Mucosa of stomach (tissue), 1 donor: ENCODE results near the gene RUSF1.
"Not testable (repeated sequence)": the region's sequence is repeated elsewhere in the genome, so short reads cannot be mapped to it uniquely, and the experiment has no call there.

Source experiments
- H3K27me3 ChIP-seq: one replicate; pipeline ENCODE4 v1.7.0; 2013; ENCODE audit warnings: mild to moderate bottlenecking, low read length; ENCODE audit not compliant: control insufficient read depth, insufficient read depth
- H3K36me3 ChIP-seq: one replicate; pipeline ENCODE4 v1.7.0; 2013; ENCODE audit warnings: low read length; ENCODE audit not compliant: control insufficient read depth, insufficient read depth
- H3K4me1 ChIP-seq: one replicate; pipeline ENCODE4 v1.7.0; 2013; ENCODE audit warnings: mild to moderate bottlenecking, low read length; ENCODE audit not compliant: control insufficient read depth, insufficient read depth
- H3K4me3 ChIP-seq: one replicate; pipeline ENCODE4 v1.7.0; 2013; ENCODE audit warnings: low read length
- H3K9ac ChIP-seq: one replicate; pipeline ENCODE4 v1.7.0; 2013; ENCODE audit warnings: mild to moderate bottlenecking, low read length, moderate library complexity
- H3K9me3 ChIP-seq: one replicate; pipeline ENCODE4 v1.7.0; 2013; ENCODE audit warnings: mild to moderate bottlenecking, low read length, moderate library complexity; ENCODE audit not compliant: control insufficient read depth
- donor health status: Pancreatic carcinoma.

The RUSF1 gene

DNA sequence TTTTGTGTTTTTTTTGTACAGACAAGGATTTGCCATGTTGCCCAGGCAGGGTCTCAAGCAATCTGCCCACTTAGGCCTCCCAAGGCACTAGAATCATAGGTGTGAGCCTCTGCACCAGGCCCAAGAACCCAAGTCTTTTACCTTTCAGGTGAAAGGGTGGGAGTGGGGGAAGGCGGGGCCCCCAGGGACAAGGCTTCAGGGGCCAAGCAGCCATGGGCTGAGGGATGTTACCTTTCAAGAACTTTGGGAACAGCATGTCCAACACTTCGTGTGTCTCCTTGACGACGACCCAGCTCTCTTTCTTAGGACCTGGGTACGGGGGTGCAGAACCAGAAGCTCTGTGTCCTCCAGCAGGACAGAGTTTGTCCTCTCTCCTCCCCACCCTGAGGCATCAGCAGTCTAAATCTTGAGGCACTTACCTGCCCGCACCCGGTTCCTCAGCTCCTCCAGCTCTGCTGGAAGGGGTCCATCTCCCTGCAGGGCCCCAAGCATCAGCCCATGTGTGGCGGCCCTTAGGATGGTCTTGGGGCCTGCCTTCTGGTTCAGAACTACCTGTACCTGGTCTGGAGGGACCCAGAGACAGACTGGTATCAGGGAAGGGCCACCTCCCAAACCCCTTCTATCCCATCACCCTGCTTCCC is 16.3 kb downstream of the RUSF1 start:
- no peak overlapping the region for H3K4me3 ChIP-seq
- H3K27me3 ChIP-seq = peaks cover 13% of the 10 kb centered on the region
- H3K36me3 ChIP-seq = peaks cover 10% of the 10 kb centered on the region

DNA sequence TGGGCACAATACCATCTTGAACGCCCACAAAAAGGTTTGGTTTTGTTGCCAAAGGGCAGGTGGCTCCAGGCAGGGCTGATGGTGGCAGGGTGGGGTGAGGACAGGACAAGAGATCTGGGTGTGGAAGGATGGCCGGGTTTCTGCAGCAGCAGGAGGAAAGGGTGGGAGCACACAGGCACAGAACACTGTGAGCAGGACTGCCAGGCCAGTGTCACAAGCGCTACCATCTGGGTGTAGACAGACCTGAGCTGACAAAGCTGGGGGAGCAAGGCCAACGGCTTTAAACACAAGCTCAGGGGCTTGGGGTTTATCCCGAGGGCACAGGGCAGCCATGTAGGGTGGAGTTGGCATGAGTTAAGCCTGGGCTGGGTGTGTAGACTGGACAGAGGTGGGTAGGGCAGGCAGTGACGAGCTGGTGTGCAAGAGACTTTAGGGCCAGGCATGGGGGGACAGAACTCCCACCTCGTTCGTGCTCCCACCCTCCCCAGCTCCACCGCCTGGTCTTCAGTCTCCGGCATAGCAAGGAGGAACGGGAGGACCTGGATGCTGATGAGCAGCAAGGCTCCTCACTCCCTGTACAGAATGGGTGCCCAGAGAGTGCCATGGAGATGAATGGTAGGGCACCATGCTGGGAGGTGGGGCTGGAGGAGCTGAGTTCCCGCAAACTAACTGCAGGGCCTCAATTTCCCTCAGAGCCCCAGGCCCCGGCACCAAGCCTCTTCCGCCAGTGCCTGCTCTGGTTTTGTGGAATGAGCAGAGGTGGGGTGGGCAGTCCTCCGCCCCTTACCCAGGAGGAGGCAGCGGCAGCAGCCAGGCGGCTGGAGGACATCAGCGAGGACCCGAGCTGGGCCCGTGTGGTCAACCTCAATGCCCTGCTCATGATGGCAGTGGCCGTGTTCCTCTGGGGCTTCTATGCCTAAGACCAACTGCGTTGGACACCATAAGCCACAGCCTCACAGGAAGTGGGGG is 18.3 kb downstream of the RUSF1 start:
- H3K27me3 ChIP-seq = peaks cover 21% of the 10 kb centered on the region
- H3K9me3 ChIP-seq = no peaks in the 10 kb centered on the region
- no peak overlapping the region for H3K4me3 ChIP-seq
- H3K36me3 ChIP-seq = peaks cover 10% of the 10 kb centered on the region
- no peak overlapping the region for H3K9ac ChIP-seq
- H3K4me1 ChIP-seq = peaks cover 14% of the 10 kb centered on the region

More for the DNA sequence above, 16.3 kb downstream of the RUSF1 start:
- peaks cover 12% of the 10 kb centered on the region for H3K4me1 ChIP-seq
- H3K9ac ChIP-seq = no peak overlapping the region
- H3K9me3 ChIP-seq = no peaks in the 10 kb centered on the region

DNA sequence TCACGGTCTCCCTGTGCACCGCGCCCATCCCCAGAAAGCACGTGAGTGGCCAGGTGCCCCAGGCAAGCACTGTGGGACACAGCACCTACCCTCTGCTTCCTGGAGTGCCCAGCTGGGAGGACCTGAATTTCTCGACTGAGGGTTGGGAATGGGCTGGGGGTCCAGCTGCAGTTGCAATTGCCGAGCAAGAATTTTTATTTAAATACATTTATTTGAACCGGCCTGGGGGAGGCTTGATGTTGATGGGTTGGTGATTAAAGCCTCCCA is 19.0 kb downstream of the RUSF1 start:
- Histone ChIP-seq H3K4me1 (peaks cover 21% of the 10 kb centered on the region), H3K9ac (no peak overlapping the region), H3K4me3 (no peak overlapping the region), H3K27me3 (peaks cover 21% of the 10 kb centered on the region), H3K36me3 (peaks cover 10% of the 10 kb centered on the region), H3K9me3 (no peaks in the 10 kb centered on the region)

DNA sequence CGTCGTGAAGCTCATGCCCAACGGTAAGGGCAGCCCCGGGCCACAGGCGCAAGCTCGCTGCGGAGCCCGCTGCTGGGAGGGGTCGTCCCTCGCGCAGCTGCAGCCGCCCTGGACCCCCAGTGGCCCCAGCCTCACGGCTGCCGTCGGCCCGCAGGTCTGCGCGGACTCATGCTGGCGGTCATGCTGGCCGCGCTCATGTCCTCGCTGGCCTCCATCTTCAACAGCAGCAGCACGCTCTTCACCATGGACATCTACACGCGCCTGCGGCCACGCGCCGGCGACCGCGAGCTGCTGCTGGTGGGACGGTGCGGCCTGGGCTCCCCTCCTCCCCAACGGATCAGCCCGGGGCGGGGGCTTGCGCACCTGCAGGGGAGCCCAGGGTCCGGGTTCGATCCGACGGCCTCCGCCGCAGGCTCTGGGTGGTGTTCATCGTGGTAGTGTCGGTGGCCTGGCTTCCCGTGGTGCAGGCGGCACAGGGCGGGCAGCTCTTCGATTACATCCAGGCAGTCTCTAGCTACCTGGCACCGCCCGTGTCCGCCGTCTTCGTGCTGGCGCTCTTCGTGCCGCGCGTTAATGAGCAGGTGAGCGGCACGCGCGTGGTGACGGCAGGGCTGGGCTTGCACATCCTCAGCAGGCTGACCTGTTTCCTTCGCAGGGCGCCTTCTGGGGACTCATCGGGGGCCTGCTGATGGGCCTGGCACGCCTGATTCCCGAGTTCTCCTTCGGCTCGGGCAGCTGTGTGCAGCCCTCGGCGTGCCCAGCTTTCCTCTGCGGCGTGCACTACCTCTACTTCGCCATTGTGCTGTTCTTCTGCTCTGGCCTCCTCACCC is 19.5 kb downstream of the RUSF1 start:
- H3K9ac ChIP-seq = no peak overlapping the region
- H3K27me3 ChIP-seq = peaks cover 21% of the 10 kb centered on the region
- peaks cover 10% of the 10 kb centered on the region for H3K36me3 ChIP-seq
- peak overlapping the region; percentile 23 for H3K4me3 ChIP-seq
- peaks cover 21% of the 10 kb centered on the region for H3K4me1 ChIP-seq
- no peaks in the 10 kb centered on the region for H3K9me3 ChIP-seq

DNA sequence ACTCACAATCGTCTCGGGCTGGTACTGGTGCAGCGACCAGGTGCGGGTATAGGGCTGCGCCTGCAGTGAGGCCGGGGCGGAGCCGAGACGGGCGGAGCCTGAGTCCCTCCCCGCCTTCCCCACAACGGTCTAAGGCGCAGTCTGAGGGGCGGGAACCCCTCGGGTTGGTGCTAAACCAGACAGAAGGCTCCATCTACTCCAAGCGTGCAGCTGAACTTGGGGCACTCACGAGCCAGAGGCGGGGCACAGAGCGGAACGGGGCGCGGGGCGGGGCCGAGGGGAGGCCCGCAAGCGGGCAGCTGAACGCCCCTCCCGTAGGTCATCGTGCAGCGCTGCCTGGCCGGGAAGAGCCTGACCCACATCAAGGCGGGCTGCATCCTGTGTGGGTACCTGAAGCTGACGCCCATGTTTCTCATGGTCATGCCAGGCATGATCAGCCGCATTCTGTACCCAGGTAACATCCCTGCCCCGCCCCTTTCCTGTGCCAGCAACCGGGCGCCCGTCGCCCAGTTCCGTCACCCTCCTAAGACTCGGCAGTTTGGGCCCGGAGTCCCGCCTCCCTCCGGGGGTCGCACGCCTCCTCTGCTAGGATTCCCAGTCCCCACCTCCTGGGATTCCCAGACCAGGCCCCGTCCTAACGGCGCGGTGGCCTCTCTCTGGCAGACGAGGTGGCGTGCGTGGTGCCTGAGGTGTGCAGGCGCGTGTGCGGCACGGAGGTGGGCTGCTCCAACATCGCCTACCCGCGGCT is 20.3 kb downstream of the RUSF1 start:
- H3K9me3 ChIP-seq = no peaks in the 10 kb centered on the region
- peaks cover 3% of the 10 kb centered on the region for H3K36me3 ChIP-seq
- H3K4me3 ChIP-seq = peak overlapping the region; percentile 23
- peaks cover 23% of the 10 kb centered on the region for H3K27me3 ChIP-seq
- H3K4me1 ChIP-seq = peaks cover 21% of the 10 kb centered on the region
- H3K9ac ChIP-seq = peak overlapping the region; percentile 55

DNA sequence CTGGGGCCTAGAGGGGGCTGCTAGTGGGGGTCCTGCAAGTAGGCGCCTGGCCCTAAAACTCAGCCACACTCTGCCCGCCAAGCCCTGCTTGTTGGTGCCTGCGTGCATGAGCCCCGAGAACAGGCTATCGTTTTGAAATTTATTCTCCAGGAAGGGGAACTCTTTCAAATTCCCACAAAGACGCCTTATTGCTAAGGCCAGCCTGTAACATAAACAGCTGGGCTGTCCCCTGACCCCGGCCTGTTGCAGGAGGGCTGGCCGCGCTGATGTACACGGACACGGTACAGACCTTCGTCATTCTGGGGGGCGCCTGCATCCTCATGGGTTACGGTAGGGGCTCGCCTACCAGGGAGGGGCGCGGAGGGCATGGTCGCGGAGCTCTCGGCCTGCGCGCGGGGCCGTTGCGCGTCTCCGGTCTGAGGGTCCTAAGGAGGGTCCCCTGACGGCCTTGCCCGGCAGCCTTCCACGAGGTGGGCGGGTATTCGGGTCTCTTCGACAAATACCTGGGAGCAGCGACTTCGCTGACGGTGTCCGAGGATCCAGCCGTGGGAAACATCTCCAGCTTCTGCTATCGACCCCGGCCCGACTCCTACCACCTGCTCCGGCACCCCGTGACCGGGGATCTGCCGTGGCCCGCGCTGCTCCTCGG is 21.0 kb downstream of the RUSF1 start:
- Histone ChIP-seq H3K9ac (peak overlapping the region; percentile 55), H3K9me3 (no peaks in the 10 kb centered on the region), H3K36me3 (no peaks in the 10 kb centered on the region), H3K27me3 (peaks cover 26% of the 10 kb centered on the region), H3K4me3 (peak overlapping the region; percentile 23), H3K4me1 (peaks cover 21% of the 10 kb centered on the region)

DNA sequence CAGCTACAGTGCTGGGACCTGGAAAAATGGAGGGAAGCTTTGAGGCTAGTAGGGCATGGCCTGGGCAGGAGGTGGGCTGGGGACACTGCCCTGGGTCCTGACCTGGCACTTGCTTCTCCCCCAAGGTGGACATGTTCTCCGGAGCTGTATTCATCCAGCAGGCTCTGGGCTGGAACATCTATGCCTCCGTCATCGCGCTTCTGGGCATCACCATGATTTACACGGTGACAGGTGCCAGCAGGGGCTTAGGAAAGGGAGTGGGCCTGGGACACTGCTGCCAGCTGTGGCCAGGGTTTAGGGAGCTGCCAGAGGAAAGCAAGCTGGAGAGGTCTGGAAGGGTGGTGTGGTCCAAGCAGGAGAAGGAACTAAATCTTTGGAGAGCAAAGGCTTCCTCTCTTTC is 22.1 kb downstream of the RUSF1 start:
- no peak overlapping the region for H3K9ac ChIP-seq
- H3K4me1 ChIP-seq = peaks cover 21% of the 10 kb centered on the region
- peaks cover 26% of the 10 kb centered on the region for H3K27me3 ChIP-seq
- no peaks in the 10 kb centered on the region for H3K36me3 ChIP-seq
- H3K4me3 ChIP-seq = no peak overlapping the region
- no peaks in the 10 kb centered on the region for H3K9me3 ChIP-seq

DNA sequence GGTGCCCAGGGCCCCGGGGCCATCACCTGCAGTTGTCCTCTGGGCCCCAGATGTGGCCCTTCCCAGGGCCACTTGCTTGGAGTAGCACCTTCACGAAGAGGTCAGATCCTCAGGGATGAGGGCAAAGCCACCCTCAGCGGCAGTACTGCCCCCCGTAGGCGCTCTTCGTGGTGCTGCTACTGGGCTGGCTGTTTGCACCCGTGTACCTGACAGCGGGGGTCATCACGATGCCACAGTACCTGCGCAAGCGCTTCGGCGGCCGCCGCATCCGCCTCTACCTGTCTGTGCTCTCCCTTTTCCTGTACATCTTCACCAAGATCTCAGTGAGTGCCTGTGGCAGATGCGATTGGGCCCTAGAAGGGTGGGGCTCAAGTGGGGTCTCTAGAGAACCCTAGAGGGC is 22.6 kb downstream of the RUSF1 start:
- Histone ChIP-seq H3K36me3 (no peaks in the 10 kb centered on the region), H3K27me3 (peaks cover 26% of the 10 kb centered on the region), H3K4me3 (no peak overlapping the region), H3K4me1 (peaks cover 21% of the 10 kb centered on the region), H3K9ac (no peak overlapping the region), H3K9me3 (no peaks in the 10 kb centered on the region)

DNA sequence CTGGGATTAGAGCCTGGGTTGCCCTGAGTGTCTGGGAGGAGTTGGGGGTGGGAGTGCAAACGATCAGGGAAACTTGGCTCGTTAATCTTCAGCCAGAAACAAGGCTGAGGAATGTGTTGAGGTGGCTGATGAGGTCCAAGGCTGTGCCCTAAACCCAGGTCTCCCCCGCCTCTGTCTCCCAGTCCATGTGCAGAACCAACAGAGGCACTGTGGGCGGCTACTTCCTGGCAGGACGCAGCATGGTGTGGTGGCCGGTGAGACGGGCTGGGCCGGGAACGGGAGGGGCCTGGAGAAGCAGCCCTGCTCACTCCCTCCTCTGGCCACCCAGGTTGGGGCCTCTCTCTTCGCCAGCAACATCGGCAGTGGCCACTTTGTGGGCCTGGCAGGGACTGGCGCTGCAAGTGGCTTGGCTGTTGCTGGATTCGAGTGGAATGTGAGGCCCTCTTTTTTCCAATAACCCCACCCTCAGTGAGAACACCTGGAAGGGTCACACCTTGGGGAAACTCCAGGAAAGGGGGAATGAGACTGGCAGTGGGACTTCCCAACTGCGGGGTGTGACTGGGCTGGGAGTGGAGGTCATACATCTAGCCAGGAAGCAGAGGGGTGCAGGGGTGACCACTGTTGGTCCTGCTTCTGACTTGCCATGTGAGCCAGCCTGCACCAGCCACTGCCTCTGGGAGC is 23.6 kb downstream of the RUSF1 start:
- Histone ChIP-seq H3K27me3 (peaks cover 26% of the 10 kb centered on the region), H3K4me1 (peaks cover 21% of the 10 kb centered on the region), H3K9ac (no peak overlapping the region)

DNA sequence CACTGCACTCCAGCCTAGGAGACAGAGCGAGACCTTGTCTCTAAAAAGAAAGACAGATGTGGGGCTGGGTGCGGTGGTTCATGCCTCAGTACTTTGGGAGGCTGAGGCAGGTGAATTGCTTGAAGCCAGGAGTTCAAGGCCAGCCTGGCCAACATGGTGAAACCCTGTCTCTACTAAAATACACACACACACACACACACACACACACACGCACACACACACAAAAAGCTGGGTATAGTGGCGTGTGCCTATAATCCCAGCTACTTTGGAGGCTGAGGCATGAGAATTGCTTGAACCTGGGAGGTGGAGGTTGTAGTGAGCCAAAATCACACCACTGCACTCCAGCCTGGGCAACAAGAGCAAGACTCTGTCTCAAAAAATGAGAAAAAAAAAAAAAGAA is 24.1 kb downstream of the RUSF1 start:
- Histone ChIP-seq H3K27me3 (peaks cover 26% of the 10 kb centered on the region), H3K4me1 (peaks cover 21% of the 10 kb centered on the region)
- H3K9me3 ChIP-seq, H3K36me3 ChIP-seq, H3K4me3 ChIP-seq, H3K9ac ChIP-seq: not testable (repeated sequence)

More for the DNA sequence above, 23.6 kb downstream of the RUSF1 start:
- Histone ChIP-seq H3K4me3 (no peak overlapping the region), H3K9me3 (no peaks in the 10 kb centered on the region), H3K36me3 (no peaks in the 10 kb centered on the region)

DNA sequence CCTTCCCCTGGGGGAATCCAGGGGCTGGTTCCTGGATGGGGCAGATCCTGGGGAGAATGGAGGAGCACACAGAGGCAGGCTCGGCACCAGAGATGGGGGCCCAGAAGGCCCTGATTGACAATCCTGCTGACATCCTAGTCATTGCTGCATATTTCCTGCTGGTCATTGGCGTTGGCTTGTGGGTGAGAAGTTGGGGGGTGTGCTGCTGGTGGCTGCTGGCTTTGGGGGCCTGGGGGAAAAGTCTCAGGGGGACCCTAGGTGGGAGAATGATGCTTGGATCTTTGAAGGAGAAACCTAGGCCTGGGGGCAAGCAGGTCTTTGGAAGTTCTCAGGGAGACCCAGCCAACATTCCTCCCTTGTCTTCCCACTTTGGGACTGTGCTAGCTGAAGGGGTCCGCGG is 25.1 kb downstream of the RUSF1 start, which contains the start of gene SLC5A2:
Gene SLC5A2 (plus strand): TSS at position 43 of the 400 bp plus-strand sequence. CDS start 14 bp downstream, at position 57.
- H3K9ac ChIP-seq = no peak within 1 kb of the TSS
- no peak within 1 kb of the TSS for H3K4me3 ChIP-seq
- no peaks in the 10 kb centered on the region for H3K9me3 ChIP-seq
- H3K27me3 ChIP-seq = peaks cover 18% of the 10 kb centered on the region
- H3K4me1 ChIP-seq = peaks cover 20% of the 10 kb centered on the region
- H3K36me3 ChIP-seq = no peaks in the 10 kb centered on the region
